ACHN (cell line): ENCODE results near the gene DNAJB11.
A peak's percentile ranks its signal among the peaks of the same experiment; 100 is the strongest.
"Not testable (repeated sequence)": the region's sequence is repeated elsewhere in the genome, so short reads cannot be mapped to it uniquely, and the experiment has no call there.

Source experiments
- DNase-seq: peaks from one replicate; pipeline ENCODE4 v3.0.0-alpha.2; 2015
- in situ Hi-C: cut with HindIII; loops from 2 replicates; pipeline ENCODE4 v1.10.0; 2017; ENCODE audit warnings: low sequenced_read_pairs, low pct_ligation_motif_present, low pct_unique_long_range_greater_than_20kb

DNAJB11 gene

DNA sequence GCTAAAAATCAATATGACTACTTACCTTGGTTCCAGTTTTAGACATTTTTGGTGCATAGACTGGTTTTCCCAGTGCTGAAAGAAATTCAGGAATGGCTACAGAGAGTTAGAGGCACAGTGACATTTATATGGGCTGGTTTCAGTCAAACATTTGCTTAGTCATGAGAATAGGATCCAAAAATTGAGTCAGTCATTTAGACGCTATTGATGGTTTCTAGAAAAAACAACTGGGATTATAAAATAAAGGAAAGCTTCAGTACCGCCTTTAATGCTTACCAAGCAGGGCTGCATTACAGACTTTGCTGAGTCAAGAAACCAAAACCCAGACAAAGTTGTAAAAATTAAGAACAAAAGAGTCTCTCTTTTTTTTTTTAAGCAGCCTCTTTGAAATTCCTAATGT, 26.2 kb upstream of the DNAJB11 start, which contains the start of gene CRYGS:
TSS of gene CRYGS (minus strand) at position 100 of the 400 bp plus-strand sequence. CDS start at position 46, 54 bp downstream.
- no peak for DNase-seq

DNA sequence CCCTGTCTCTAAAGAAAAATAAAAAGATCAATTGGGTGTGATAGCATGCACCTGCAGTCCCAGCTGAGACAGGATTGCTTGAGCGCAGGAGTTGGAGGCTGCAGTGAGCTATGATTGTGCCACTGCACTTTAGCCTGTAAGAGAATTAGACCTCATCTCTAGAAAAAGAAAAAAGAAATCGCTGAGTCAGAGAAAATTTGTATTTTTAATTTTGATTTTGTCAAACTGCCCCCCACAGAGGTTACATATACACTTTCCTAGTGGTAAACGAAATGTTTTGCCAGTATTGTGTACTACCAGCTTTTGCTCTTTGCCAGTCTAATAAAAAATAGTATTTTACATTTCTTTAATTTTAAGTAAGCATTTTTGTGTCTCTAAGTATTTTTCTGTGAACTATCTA, 21.0 kb upstream of the DNAJB11 start:
- in situ Hi-C loops: no loop called here
- no peak for DNase-seq

More for the DNA sequence above, 26.2 kb upstream of the DNAJB11 start, which contains the start of gene CRYGS:
- in situ Hi-C loops: no loop called here

DNA sequence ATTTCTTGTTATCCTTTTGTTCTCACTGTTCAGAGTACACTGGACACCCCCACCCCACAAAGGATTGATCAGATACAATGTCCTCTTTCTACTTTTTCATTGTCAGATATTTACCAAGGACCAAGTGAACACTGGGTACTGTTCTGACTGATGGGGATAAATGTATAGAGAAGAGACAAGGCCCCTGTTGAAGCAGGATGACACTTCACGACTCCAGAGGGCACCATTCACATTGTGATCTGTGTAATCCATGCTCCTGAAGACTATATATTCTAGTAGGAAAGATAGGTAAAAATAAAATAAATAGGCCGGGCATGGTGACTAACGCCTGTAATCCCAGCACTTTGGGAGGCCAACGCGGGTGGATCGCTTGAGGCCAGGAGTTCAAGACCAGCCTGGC, 19.1 kb upstream of the DNAJB11 start:
- no peak for DNase-seq
- in situ Hi-C loops: no loop called here

DNA sequence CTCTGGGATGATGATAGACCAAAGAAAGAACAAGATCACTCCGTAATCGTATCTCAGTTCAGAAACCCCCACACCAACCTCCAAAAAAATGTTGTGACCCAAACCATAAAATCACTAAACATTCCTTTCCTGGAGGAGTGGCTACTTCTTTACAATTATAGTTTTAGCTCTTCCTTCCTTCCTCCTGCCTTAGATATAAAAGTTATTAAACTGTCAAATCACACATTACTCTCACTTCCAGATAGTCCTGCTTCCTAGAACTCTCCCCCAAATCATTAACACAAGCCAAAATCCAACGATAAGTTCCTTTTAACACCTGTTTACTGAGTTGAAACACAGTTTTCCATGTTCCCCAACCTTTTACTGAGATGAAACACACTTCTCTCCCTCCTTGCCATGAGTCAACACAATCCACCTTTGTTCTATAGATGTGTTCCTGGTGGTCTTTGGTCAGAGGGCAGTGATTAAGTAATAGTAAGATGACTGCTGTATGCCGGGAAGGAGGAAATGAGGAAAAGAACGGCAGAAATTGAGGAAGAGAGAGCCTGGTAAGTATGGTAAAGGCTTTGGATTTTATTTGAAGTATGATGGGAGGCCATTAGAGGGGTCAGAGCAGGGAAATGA, 18.0 kb upstream of the DNAJB11 start:
- in situ Hi-C loops: no loop called here
- no peak for DNase-seq

DNA sequence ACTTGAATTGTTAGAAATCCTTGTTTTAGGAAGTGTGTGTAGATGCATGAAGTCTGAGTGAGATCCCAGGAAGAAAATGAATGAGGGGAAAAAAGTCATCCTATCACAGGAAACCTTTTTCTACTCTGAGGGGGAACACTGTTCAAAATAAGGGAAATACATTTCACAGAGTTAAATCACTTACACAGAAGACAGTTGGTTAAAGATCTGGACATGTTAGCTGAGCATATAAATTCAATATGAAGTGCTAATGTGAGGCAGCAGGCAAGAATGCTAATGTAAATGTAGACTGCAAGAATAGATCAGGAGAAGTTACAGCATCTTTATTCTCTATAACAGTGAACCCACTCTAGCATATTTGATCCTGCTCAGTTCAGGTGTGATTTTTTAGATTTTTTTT, 5.9 kb upstream of the DNAJB11 start:
- in situ Hi-C loops: no loop called here
- no peak for DNase-seq

DNA sequence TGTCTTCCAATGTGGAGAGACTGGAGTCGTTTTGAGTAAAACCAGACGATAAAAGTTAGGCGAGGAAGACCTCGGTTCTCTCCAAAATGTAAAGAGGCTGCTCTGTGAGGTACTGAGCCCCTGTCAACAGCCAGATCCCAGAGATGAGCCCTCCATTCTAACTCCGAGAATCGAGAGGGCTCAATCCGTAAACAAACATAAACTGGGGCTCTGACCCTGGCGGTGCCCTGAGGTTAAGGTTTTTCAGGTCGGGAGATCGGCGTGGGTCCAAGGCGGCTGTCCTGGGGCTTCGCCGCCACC, 3.8 kb upstream of the DNAJB11 start:
- in situ Hi-C loops: no loop called here
- no peak for DNase-seq

DNA sequence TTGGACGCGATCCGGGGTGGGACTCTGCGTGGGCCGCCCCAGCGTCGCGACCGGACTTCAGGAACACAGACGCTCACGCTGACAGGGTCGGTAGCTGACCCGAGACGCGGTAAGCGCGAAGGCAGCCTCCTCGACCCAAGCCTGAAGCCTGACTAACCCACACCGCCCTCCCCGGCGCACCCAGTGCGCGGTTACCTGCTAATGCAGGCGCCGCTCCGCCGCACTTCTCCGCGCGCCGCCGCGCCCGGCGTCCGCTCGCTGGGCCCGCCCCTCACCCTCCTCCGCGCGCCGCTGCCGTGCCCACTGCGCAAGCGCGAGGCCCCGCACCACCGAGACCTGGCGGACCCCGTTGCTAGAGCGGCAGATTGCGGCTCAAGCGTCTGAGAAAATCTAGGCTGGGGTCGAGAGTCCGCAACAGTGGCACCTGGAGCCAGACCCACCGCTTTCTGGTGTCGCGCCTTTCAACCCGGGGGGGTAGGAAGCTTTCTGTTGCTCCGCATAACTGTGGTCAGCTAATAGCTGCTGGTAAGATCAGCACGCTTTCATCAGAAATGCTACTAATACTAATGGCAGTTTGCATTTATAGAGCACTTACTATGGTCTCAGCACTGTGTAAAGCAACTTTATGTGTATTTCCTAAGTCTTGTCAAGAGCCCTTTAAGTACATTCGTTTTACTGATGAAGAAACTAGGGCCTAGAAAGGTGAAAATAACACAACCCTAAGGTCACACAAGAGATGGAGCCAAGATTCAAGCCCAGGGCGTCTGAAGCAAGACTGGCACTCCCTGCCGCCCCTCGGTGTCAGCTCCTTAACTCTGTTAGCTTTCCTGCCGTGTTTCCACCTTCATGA, 3.2 kb upstream of the DNAJB11 start, which contains the start of gene TBCCD1:
TSS of gene TBCCD1 (minus strand) at position 268 of the 850 bp plus-strand sequence. CDS start 3,010 bp downstream, outside the sequence.
- DNase-seq: peak; percentile 80
- in situ Hi-C loops: no loop called here

DNA sequence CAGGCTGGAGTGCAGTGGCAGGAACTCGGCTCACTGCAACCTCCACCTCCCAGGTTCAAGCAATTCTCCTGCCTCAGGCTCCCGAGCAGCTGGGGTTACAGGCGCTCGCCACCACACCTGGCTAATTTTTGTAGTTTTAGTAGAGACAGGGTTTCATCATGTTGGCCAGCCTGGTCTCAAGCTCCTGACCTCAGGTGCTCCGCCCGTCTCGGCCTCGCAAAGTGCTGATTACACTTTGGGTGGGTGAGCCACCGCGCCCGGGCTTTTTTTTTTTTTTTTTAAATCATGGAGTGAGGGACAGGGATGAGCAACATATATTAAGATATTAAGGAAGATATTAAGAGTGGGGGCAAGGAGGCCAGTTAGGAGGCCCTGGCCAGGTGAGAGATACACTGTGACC, 1.2 kb upstream of the DNAJB11 start:
- DNase-seq, in situ Hi-C loops: not testable (repeated sequence)

DNA sequence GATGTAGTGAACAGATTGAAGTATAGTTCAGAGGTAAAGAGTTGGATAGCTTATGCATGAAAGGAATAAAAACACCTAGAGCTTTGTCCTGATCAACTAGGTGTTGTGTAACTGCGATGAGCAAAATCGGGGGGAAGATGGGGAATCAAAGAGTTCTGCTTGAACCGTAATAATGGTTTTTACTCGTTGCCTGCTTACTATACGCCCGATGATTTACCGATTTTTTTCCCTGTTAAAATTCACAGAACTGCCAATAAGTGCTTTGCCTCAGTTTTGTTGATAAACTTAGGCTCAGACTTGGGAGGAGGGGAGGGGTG, 783 bp upstream of the DNAJB11 start:
- DNase-seq: no peak
- in situ Hi-C loops: no loop called here

DNA sequence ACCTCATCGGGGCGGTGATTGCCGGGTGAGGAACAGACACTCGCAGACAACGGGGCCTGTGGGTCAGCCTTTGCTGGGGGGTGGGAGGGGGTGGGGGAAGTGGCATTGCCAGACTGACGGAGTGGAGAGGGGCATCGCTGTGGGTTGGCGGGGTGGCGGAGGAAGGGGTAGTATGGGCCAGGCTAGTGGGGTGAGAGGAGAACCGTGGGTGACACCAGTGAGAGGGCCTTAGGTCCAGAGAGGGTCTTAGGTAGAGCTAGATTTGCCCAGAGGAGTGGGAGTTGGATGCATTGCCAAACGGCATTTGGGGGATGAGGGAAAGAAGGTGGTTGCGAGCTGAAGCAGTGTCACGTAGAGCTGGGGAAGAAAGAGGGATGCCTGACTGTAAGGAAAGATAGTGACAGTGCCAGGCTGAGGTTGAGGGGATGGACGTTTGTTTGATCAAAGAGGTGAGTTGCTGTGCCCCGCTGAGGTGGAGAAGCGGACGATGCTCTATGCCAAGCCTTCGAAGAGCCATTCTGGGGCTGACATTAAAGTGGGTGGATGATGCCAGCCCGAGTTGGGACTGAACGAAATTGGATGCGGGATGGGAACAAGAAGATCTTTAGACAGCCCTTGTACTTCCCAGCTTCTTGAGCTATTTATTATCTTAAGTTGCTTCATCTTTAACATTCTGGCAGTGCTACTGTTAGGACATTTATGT, 572 bp downstream of the DNAJB11 start:
- DNase-seq: no peak
- in situ Hi-C loops: no loop called here

DNA sequence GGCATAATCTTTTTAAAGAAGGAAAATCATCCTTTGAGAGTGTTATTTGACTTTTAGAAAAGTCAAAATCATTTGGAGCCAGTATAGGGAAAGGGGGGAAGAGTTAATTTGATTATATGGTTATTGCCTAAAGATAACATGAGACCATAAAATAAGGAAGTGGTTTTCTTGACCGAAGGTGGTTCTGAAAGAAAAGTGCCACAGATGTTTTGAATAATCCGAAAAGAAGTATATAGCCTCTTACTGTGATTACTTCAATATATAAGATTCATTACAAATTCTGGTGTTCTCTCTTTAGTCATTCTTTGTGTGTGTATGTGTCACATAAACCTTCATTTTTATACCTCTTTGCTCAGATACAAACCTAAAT, 1.1 kb downstream of the DNAJB11 start:
- in situ Hi-C loops: no loop called here
- DNase-seq: no peak

DNA sequence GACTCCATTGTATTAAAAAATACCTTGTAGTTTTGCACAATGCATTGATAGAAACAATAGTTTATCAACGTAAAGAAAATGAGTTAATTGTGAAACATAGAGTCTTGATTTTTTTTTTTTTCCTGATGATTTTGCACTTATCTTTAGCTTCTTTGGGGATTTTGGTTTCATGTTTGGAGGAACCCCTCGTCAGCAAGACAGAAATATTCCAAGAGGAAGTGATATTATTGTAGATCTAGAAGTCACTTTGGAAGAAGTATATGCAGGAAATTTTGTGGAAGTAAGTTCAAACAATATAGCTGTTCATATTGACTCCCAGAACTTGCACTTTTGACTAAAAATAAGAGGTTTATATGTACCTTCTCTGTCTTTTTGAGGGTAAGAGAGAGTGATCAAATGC, 7.0 kb downstream of the DNAJB11 start:
- DNase-seq: no peak
- in situ Hi-C loops: no loop called here

DNA sequence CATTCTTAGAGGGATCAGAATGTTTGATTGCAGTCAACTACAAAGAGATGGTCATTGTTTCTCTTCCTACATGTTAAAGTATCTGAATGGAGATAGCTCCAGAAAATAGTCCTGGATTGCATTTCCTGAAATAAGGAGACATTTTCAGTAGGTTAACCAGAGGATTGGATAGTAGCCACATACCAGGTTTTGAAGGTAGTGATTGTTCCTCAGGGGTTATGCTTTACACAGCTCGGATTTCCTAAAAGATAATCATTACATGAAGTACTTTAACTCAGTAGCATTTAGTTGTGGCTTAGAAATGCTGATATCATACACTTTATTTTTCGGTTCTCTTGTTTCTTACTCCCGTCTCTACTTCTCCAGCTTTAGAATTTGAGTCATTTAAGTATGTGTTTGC, 10.3 kb downstream of the DNAJB11 start:
- in situ Hi-C loops: no loop called here

DNA sequence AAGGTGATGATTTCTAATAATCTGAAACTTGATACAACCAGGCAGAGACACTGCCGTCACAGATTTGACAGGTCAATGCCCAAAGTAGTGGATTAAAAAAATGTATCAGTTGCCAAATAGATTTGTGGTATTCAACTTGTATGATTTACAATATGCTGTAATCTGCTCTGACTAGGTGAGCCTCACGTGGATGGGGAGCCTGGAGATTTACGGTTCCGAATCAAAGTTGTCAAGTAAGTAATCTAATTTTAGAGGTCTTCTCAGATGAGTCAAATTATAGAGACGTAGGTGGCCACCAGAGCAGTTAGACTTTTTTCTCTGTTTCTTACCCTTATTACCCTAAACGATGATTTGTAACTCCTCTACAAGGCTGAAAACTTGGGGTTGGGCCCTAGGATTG, 12.0 kb downstream of the DNAJB11 start:
- in situ Hi-C loops: no loop called here
- no peak for DNase-seq

More for the DNA sequence above, 10.3 kb downstream of the DNAJB11 start:
- no peak for DNase-seq

DNA sequence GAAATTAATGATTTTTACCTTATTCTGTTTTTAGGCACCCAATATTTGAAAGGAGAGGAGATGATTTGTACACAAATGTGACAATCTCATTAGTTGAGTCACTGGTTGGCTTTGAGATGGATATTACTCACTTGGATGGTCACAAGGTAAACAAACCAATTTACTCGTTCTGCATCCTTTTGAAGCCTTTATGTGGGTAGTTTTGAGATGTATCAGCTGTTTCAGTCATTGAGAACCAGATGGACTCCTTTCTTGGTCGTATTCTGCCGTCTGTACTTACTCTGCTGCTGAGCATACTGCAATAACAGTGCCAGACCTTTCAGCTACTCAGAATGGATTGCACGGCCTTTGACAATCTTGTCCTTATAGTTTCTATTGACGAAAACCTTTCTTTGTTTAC, 13.3 kb downstream of the DNAJB11 start:
- in situ Hi-C loops: no loop called here
- DNase-seq: no peak

DNA sequence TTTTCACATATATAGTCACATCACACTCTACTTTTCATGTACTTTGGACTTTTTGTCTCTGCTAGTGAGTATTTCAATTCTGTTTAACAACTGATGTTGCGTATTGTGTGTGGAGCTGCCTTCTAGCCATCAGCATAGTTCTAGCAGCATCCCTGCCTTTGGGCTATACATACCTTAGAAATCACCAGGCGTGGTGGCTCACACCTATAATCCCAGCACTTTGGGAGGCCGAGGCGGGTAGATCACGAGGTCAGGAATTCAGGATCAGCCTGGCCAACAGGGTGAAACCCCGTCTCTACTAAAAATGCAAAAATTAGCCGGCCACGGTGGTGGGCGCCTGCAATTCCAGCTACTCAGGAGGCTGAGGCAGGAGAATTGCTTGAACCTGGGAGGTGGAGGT, 15.7 kb downstream of the DNAJB11 start:
- in situ Hi-C loops, DNase-seq: not testable (repeated sequence)

DNA sequence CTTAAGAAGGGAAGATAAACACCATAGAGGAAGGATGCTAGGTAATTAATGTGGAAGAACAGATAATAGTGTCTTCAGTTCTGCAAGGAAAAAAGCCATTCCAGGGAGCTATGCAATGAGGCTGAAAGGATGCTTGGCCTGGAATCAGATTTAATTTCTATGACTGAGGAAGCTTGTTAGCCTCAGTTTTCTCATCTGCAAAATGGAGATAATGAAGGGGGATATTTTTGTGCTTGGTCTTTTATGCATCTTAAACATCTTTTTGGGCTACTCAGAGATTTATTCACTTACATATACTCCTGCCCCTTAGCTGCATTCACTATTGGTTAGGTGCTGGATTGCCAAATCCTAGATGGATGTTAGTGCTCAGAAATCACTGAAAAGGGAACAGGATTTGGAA, 16.7 kb downstream of the DNAJB11 start:
- in situ Hi-C loops: no loop called here

DNA sequence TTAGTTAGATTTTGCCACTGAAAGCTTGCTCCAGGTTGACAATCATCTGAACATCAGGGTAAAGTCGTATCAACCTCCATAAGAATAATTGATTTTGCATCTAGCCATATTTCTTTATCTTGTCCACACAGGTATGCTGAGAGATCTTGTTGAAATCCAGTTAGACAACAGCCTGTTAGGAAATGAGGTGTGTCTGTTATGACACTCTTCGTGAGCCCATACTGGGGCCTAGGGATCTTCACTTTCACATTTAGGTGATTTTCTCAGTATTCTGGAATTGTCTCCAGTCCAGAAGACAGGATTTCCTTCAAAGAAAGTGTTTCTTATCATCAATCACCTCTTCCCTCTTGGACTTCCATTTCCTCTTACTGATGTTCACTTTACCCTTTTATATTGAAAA, 18.1 kb downstream of the DNAJB11 start:
- no peak for DNase-seq
- in situ Hi-C loops: no loop called here

More for the DNA sequence above, 16.7 kb downstream of the DNAJB11 start:
- no peak for DNase-seq

DNA sequence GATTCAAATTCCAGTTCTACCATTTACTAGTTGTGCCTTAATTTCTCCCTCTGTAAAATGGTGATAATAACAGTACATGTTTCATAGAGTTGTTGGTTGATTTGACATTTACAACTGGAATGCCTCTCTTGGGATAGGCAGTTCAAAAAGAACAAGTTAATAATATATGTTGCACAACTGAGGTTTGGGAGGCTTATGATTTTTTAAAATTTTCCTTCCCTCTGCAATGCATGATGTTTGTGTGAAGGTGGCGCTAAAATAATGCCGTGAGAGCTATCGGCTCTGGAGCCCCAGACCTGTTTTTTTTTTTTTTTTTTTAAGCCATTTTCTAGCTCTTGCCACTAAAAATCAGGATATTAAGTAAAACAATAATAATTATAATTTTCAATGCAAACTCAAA, 18.6 kb downstream of the DNAJB11 start:
- peak; percentile 60 for DNase-seq
- in situ Hi-C loops: no loop called here
